H9 (cell line): ENCODE results near the gene EEF2K. TPM values are rescaled to one million over a fixed set of nuclear protein-coding genes. Genes with fewer than 3 reads are reported as not detected.
A peak's percentile ranks its signal among the peaks of the same experiment; 100 is the strongest.
"Not testable (repeated sequence)": the region's sequence is repeated elsewhere in the genome, so short reads cannot be mapped to it uniquely, and the experiment has no call there.

Experiments used
- DNase-seq: peaks from one replicate; pipeline ENCODE4 v3.0.0-alpha.2; 2017
- H2AFZ ChIP-seq: one replicate; pipeline ENCODE4 v1.6.1; 2013; ENCODE audit warnings: mild to moderate bottlenecking, low read length, control low read depth, moderate library complexity
- H2AK5ac ChIP-seq: 2 replicates; pipeline ENCODE4 v1.6.1; 2013; ENCODE audit warnings: low read length, control low read depth, mixed read lengths; ENCODE audit not compliant: insufficient read length
- H2BK120ac ChIP-seq: one replicate; pipeline ENCODE4 v1.6.1; 2013; ENCODE audit warnings: low read depth, mild to moderate bottlenecking, low read length, control low read depth, inconsistent platforms; ENCODE audit not compliant: poor library complexity, severe bottlenecking
- H2BK12ac ChIP-seq: 2 replicates; pipeline ENCODE4 v1.6.1; 2013; ENCODE audit warnings: low read length, control low read depth, mixed read lengths, low read depth; ENCODE audit not compliant: insufficient read length
- H2BK15ac ChIP-seq: 2 replicates; pipeline ENCODE4 v1.6.1; 2013; ENCODE audit warnings: low read depth, low read length, control low read depth
- H2BK20ac ChIP-seq: one replicate; pipeline ENCODE4 v1.6.1; 2013; ENCODE audit warnings: low read depth, mild to moderate bottlenecking, low read length, control low read depth, inconsistent platforms; ENCODE audit not compliant: poor library complexity, severe bottlenecking
- H2BK5ac ChIP-seq: 2 replicates; pipeline ENCODE4 v1.6.1; 2013; ENCODE audit warnings: low read length, control low read depth, mixed read lengths; ENCODE audit not compliant: insufficient read length
- H3K14ac ChIP-seq: 2 replicates; pipeline ENCODE4 v1.6.1; 2013; ENCODE audit warnings: low read length, control low read depth; ENCODE audit not compliant: insufficient read depth
- H3K18ac ChIP-seq: 2 replicates; pipeline ENCODE4 v1.6.1; 2013; ENCODE audit warnings: low read depth, mild to moderate bottlenecking, mixed read lengths, low read length, control low read depth; ENCODE audit not compliant: insufficient read length
- H3K23ac ChIP-seq: 2 replicates; pipeline ENCODE4 v1.6.1; 2013; ENCODE audit warnings: low read length, control low read depth, mixed read lengths, low read depth; ENCODE audit not compliant: insufficient read length
- H3K23me2 ChIP-seq: 2 replicates; pipeline ENCODE4 v1.6.1; 2013; ENCODE audit warnings: low read depth, mild to moderate bottlenecking, mixed read lengths, low read length, control low read depth; ENCODE audit not compliant: insufficient read length, poor library complexity, severe bottlenecking
- H3K27ac ChIP-seq: 2 replicates; pipeline ENCODE4 v1.5.1; 2013; ENCODE audit warnings: low read length, control low read depth, mixed read lengths, low read depth; ENCODE audit not compliant: insufficient read length
- H3K27me3 ChIP-seq: 2 replicates; pipeline ENCODE4 v1.6.1; 2013; ENCODE audit warnings: low read length, control low read depth, inconsistent platforms; ENCODE audit not compliant: insufficient read depth
- H3K4ac ChIP-seq: 2 replicates; pipeline ENCODE4 v1.6.1; 2013; ENCODE audit warnings: low read depth, mild to moderate bottlenecking, control low read depth, inconsistent platforms, low read length, moderate library complexity
- H3K4me1 ChIP-seq: 2 replicates; pipeline ENCODE4 v1.6.1; 2013; ENCODE audit warnings: low read length, control low read depth, inconsistent platforms; ENCODE audit not compliant: insufficient read depth
- H3K4me2 ChIP-seq: 2 replicates; pipeline ENCODE4 v1.6.1; 2013; ENCODE audit warnings: low read length, control low read depth, mixed read lengths; ENCODE audit not compliant: insufficient read length, insufficient read depth
- H3K56ac ChIP-seq: 2 replicates; pipeline ENCODE4 v1.6.1; 2013; ENCODE audit warnings: low read depth, mild to moderate bottlenecking, mixed read lengths, low read length, control low read depth; ENCODE audit not compliant: insufficient read length
- H3K79me1 ChIP-seq: 2 replicates; pipeline ENCODE4 v1.6.1; 2013; ENCODE audit warnings: low read depth, mild to moderate bottlenecking, moderate library complexity, low read length, control low read depth, inconsistent platforms; ENCODE audit not compliant: insufficient read depth, poor library complexity, severe bottlenecking
- H3K79me2 ChIP-seq: 2 replicates; pipeline ENCODE4 v1.6.1; 2013; ENCODE audit warnings: low read length, control low read depth, inconsistent platforms; ENCODE audit not compliant: insufficient read depth
- H3K9ac ChIP-seq: 2 replicates; pipeline ENCODE4 v1.6.1; 2013; ENCODE audit warnings: low read length, control low read depth, mixed read lengths; ENCODE audit not compliant: insufficient read length; ENCODE audit errors: extremely low read depth
- H3K9me3 ChIP-seq: one replicate; pipeline ENCODE4 v1.6.1; 2013; ENCODE audit warnings: low read depth, low read length, inconsistent platforms; ENCODE audit not compliant: control insufficient read depth
- H3T11ph ChIP-seq: one replicate; pipeline ENCODE4 v1.6.1; 2013; ENCODE audit warnings: mild to moderate bottlenecking, low read length, control low read depth, inconsistent platforms
- H4K20me1 ChIP-seq: one replicate; pipeline ENCODE4 v1.6.1; 2013; ENCODE audit not compliant: control insufficient read depth, insufficient read length, insufficient read depth
- H4K5ac ChIP-seq: 2 replicates; pipeline ENCODE4 v1.6.1; 2013; ENCODE audit warnings: low read depth, mild to moderate bottlenecking, mixed read lengths, low read length, control low read depth; ENCODE audit not compliant: insufficient read length
- H4K8ac ChIP-seq: replicated peaks from 2 replicates; pipeline ENCODE4 v1.6.1; 2013; ENCODE audit warnings: low read length, control low read depth, mixed read lengths, low read depth; ENCODE audit not compliant: insufficient read length
- H4K91ac ChIP-seq: 2 replicates; pipeline ENCODE4 v1.6.1; 2013; ENCODE audit warnings: low read depth, mild to moderate bottlenecking, moderate library complexity, mixed read lengths, low read length, control low read depth; ENCODE audit not compliant: insufficient read length
- H3K27ac Mint-ChIP-seq, 3 experiments: 2 replicates in 2 of 3; 3 replicates in 1 of 3; pipeline ENCODE4 v1.8.0; 2020 to 2021; ENCODE audit warnings: mixed read lengths in 3 of 3, mild to moderate bottlenecking in 1 of 3, moderate library complexity in 1 of 3
- H3K27me3 Mint-ChIP-seq: 2 replicates; pipeline ENCODE4 v1.8.0; 2021; ENCODE audit warnings: low read depth, mild to moderate bottlenecking, moderate library complexity, mixed read lengths
- H3K36me3 Mint-ChIP-seq, 3 experiments: 2 replicates in 2 of 3; 3 replicates in 1 of 3; pipeline ENCODE4 v1.8.0; 2020 to 2021; ENCODE audit warnings: low read depth in 3 of 3, mixed read lengths in 3 of 3; ENCODE audit not compliant: insufficient read depth in 1 of 3
- H3K4me1 Mint-ChIP-seq, 2 experiments: 2 replicates each; pipeline ENCODE4 v1.8.0; 2020; ENCODE audit warnings: mixed read lengths in 2 of 2
- H3K4me3 Mint-ChIP-seq, 2 experiments: 2 replicates in 1 of 2; 3 replicates in 1 of 2; pipeline ENCODE4 v1.8.0; 2020 to 2021; ENCODE audit warnings: mild to moderate bottlenecking in 2 of 2, mixed read lengths in 2 of 2, moderate library complexity in 1 of 2
- H3K9me3 Mint-ChIP-seq, 2 experiments: 2 replicates in 1 of 2; 3 replicates in 1 of 2; pipeline ENCODE4 v1.8.0; 2020; ENCODE audit warnings: mild to moderate bottlenecking in 2 of 2, mixed read lengths in 2 of 2, moderate library complexity in 1 of 2
- WGBS: extraction: QIAGEN DNeasy Blood & Tissue Kit; methylation state at CpG from one replicate; pipeline ENCODE4 v1.1.7; 2013; ENCODE audit warnings: missing lambda C conversion rate, low lambda C conversion rate, mixed read lengths; ENCODE audit not compliant: insufficient read length; ENCODE audit errors: extremely low coverage; 5-methylcytosine and 5-hydroxymethylcytosine counted together
- total RNA-seq: library from RNA; stranded (reverse); gene quantifications from 2 replicates; pipeline ENCODE4 v1.2.1, GENCODE V29; 2021
- TF ChIP-seq, protein P1 (sequence below): fragments of 200-600 bp; sonication (generic); conservative IDR thresholded peaks from 3 replicates; pipeline ENCODE4 v1.8.0; 2021; ENCODE audit warnings: antibody characterized with exemption, mild to moderate bottlenecking

EEF2K gene
- total RNA-seq, 1 experiment from 2014 or later: 20.7 TPM

DNA sequence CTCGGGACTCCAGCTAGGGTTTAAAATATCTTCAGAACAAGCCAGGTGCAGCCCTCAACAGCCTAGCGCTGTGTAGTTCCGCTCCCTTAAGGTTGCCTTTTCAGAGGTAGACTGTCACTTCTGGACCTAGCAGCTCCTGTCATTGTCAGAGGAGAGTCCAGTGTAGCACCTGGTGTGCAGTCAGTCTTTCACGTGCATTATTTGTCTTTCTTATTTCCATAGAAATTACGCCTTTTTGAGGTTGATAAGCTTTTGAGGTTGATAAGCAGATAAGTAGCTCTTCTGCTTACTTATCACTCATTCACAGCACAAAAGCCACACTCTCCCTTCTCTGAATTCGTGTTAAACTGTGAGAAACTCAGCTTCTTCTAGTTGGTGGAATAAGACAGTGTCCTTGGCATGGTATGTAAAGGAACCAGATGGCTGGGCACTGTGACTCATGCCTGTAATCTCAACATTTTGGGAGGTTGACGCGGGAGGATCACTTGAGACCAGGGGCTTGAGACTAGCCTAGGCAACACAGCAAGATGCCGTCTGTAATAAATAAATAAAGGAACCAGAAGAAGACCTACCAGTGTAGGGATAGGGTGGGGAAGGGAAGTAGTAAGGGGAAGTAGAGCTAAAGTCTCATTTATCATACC lies 10.2 kb downstream of the EEF2K start:
- H3K9me3 ChIP-seq: no peaks in the 10 kb centered on the region
- H3K14ac ChIP-seq: no peak overlapping the region
- no peak overlapping the region for H2AK5ac ChIP-seq
- no peaks in the 10 kb centered on the region for H3K79me2 ChIP-seq
- no peak overlapping the region for H2AFZ ChIP-seq
- no peak overlapping the region for H3K27ac ChIP-seq
- H3K23me2 ChIP-seq: no peaks in the 10 kb centered on the region
- no peak overlapping the region for H4K8ac ChIP-seq
- Mint-ChIP-seq H3K4me1 (peaks cover 8 to 11% of the 10 kb centered on the region in 2 experiments), H3K36me3 (peaks cover 8 to 30% (median 17%) of the 10 kb centered on the region in 3 experiments; a peak in 6 of 7 replicates), H3K27ac (peak overlapping the region in 1 of 3 experiments; percentile 1; a peak in 1 of 7 replicates), H3K27me3 (no peaks in the 10 kb centered on the region; the same call in 1 of the 2 replicates), H3K9me3 (peaks cover 0 to 6% of the 10 kb centered on the region in 2 experiments; a peak in 2 of 5 replicates), H3K4me3 (no peak overlapping the region)
- H3K23ac ChIP-seq: no peak overlapping the region
- H3K4me1 ChIP-seq: no peaks in the 10 kb centered on the region; the same call in 1 of the 2 replicates
- no peak for DNase-seq
- H3K4ac ChIP-seq: no peak overlapping the region
- no peak overlapping the region for H3K18ac ChIP-seq
- H3K79me1 ChIP-seq: no peaks in the 10 kb centered on the region
- H2BK120ac ChIP-seq: no peak overlapping the region
- H2BK20ac ChIP-seq: no peak overlapping the region
- no peak overlapping the region for H3K56ac ChIP-seq
- no peak overlapping the region for H4K5ac ChIP-seq
- H4K20me1 ChIP-seq: no peaks in the 10 kb centered on the region
- no peak overlapping the region for H2BK15ac ChIP-seq
- H3K9ac ChIP-seq: no peak overlapping the region
- no peak overlapping the region for H4K91ac ChIP-seq
- H2BK12ac ChIP-seq: no peak overlapping the region
- no peak overlapping the region for H3K4me2 ChIP-seq
- no peak overlapping the region for H3T11ph ChIP-seq
- H2BK5ac ChIP-seq: no peak overlapping the region
- no peaks in the 10 kb centered on the region for H3K27me3 ChIP-seq
- TF ChIP-seq, protein P1, sequence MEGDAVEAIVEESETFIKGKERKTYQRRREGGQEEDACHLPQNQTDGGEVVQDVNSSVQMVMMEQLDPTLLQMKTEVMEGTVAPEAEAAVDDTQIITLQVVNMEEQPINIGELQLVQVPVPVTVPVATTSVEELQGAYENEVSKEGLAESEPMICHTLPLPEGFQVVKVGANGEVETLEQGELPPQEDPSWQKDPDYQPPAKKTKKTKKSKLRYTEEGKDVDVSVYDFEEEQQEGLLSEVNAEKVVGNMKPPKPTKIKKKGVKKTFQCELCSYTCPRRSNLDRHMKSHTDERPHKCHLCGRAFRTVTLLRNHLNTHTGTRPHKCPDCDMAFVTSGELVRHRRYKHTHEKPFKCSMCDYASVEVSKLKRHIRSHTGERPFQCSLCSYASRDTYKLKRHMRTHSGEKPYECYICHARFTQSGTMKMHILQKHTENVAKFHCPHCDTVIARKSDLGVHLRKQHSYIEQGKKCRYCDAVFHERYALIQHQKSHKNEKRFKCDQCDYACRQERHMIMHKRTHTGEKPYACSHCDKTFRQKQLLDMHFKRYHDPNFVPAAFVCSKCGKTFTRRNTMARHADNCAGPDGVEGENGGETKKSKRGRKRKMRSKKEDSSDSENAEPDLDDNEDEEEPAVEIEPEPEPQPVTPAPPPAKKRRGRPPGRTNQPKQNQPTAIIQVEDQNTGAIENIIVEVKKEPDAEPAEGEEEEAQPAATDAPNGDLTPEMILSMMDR: no peak
- no CpG with 5 or more reads among the region's 9 CpGs for WGBS

DNA sequence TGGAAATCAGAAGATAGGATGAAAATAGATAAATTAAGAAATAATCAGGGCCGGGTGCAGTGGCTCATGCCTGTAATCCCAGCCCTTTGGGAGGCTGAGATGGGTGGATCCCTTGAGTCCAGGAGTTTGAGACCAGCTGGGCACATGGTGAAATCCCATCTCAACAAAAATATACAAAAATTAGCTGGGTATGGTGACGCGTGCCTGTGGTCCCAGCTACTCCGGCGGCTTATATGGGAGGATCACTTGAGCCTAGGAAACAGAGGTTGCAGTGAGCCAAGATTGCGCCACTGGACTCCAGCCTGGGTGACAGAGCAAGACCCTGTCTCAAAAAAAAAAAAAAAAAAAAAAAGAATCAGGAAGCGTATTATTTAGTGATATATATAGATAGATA lies 10.8 kb downstream of the EEF2K start:
- H3K79me1 ChIP-seq, H3K4me2 ChIP-seq, H3K56ac ChIP-seq, H3K18ac ChIP-seq, H3K79me2 ChIP-seq, H3K23ac ChIP-seq, H3K4me1 ChIP-seq, H2BK12ac ChIP-seq, H4K8ac ChIP-seq, H2BK20ac ChIP-seq, H3K14ac ChIP-seq, H3K23me2 ChIP-seq, H2AFZ ChIP-seq, H3K9me3 Mint-ChIP-seq, H2BK120ac ChIP-seq, H2BK15ac ChIP-seq, H4K5ac ChIP-seq, H3K4me3 Mint-ChIP-seq, H4K20me1 ChIP-seq, H3K27ac ChIP-seq, H3K27me3 ChIP-seq, H3K9me3 ChIP-seq, H2AK5ac ChIP-seq, H3K27me3 Mint-ChIP-seq, H2BK5ac ChIP-seq, H4K91ac ChIP-seq, DNase-seq, H3K9ac ChIP-seq, H3K4ac ChIP-seq, H3K27ac Mint-ChIP-seq, H3T11ph ChIP-seq: not testable (repeated sequence)
- peaks cover 8 to 27% (median 16%) of the 10 kb centered on the region in 3 experiments; a peak in 6 of 7 replicates for H3K36me3 Mint-ChIP-seq
- 100% methylated on average over 1 of the region's 7 CpGs for WGBS
- H3K4me1 Mint-ChIP-seq: peaks cover 8 to 11% of the 10 kb centered on the region in 2 experiments
